ENCODE data around the gene RAB3IP. TPM values are rescaled to one million over a fixed set of nuclear protein-coding genes. Genes with fewer than 3 reads are reported as not detected.

The RAB3IP gene, protein sequence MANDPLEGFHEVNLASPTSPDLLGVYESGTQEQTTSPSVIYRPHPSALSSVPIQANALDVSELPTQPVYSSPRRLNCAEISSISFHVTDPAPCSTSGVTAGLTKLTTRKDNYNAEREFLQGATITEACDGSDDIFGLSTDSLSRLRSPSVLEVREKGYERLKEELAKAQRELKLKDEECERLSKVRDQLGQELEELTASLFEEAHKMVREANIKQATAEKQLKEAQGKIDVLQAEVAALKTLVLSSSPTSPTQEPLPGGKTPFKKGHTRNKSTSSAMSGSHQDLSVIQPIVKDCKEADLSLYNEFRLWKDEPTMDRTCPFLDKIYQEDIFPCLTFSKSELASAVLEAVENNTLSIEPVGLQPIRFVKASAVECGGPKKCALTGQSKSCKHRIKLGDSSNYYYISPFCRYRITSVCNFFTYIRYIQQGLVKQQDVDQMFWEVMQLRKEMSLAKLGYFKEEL
- 11.4 and 13.1 TPM in 2 replicates for total RNA-seq (2014; rRNA removed; shearing (Covaris generic))

DNA sequence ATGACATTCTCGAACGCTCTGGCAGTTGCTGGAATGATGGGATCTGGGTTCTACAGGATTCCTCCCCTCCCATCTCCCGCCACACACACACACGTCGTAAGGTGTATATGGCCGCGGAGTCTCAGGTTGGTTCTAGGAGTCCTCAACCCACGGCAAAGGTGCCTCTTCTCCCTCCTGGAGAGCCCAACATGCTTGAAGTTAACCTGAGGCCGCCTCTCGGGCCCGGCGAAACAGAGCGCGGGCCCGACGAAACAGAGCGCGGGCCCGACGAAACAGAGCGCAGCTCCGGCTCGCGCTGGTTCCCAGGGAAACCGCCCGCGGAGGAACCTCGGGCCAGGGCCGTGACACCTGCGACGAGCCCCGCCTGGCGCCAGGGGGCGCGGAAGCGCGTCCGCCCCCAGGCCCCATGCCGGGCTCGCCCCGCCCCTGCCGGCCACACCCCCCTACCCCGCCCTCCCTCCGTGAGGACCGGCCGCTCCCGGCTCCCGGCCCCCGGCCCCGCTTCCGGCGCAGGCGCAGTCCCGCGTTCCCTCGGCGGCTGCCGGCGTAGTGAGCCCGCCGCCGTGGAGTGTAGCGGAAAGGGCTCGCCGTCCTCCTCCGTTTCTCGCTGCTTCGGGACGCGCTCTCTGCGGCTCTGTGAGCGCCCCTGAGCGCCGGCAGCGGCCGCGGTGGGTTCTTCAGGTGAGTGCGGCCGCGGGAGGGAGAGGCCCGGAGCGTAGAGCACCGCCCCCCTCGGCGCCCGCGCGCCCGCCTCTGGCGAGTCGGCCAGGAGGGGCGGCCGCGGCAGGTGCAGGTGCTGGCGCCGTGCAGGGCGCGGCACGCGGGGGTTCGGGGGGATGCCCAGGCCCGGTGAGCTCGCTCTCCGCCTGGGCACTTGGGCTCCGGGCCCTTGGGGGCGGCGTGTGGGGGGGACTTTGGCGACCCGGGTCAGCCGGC lies at the start of gene RAB3IP:
Gene RAB3IP (plus strand): TSS at position 510 of the 936 bp plus-strand sequence. CDS start 16,549 bp downstream, outside the sequence.
- peak; percentile 65 for DNase-seq (ENCODE audit: low read depth)

DNA sequence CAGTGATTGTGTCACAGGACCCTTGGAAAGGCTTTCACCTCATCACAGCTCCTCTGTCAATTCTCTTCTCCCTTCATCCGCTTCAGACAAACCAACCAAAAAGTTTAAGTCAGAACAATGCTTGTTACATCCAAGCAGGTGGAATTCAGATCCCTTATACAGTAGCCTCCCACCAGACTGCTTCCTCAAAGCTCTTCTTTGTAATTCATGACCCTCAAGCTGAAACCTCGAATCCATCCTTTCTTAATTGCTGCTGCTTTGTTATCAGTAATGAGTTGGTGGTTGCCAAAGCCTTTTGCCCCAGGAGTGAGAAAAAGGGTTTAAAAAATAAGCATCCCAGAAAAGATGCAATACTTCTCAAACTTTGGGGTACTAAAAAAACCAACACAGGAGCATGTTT lies 49.0 kb upstream of the RAB3IP start:
- DNase-seq (ENCODE audit: low read depth): no peak

GRCh38 chr12:69694123-69694522 lies 44.5 kb upstream of the RAB3IP start:
- DNase-seq (ENCODE audit: low read depth): no peak

DNA sequence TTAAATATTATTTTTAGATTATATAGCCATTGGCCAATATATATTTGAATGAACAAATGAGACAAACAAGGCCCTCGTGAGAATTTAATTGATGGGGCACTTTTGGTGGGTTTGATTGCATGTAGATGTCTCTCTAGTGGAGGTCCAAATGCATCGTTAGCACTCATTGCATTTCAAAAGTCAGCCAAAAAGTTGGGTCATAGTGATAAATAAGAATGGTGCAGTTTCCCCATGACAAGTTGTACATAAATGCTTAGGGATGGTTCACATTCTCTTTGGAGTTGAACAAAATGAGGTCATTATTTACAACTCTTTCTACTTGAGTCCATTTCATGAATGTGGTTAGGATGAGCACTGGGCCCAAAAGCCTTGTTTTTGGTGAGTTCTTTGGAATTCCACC lies 40.6 kb upstream of the RAB3IP start:
- no peak for DNase-seq (ENCODE audit: low read depth)

- no peak for DNase-seq (ENCODE audit: low read depth)
These were observed 39.7 kb upstream of the RAB3IP start, which contains the start of gene BEST3 for GRCh38 chr12:69698769-69699540. Gene BEST3 (minus strand): TSS chr12:69699303. CDS start chr12:69697798, 1,505 bp downstream.

GRCh38 chr12:69701826-69702225 lies 36.8 kb upstream of the RAB3IP start:
- peak; percentile 56 for DNase-seq (ENCODE audit: low read depth)

DNA sequence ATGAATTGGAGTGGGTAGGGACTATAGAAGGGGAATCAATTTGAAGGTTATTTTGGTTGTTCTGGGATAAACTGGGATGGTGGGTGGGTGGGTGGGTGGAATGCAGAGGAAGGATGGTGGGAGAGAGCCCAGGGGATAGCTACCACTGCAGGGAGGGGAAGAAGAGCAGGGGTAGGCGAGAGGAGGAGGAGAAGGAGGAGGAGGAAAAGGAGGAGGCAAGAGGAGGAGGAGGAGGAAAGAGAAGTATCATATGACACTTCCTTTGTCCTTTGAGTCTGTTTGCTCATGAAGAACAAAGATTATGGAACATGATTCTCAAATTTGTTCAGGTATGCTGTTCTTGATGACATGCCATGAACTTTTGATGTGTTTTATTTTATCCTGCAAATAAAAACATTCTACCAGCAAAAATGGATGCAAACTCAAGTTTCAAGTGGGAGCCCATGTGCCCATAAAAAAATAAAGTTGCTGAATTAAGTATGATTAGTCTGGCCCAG lies 35.5 kb upstream of the RAB3IP start:
- DNase-seq (ENCODE audit: low read depth): no peak

DNA sequence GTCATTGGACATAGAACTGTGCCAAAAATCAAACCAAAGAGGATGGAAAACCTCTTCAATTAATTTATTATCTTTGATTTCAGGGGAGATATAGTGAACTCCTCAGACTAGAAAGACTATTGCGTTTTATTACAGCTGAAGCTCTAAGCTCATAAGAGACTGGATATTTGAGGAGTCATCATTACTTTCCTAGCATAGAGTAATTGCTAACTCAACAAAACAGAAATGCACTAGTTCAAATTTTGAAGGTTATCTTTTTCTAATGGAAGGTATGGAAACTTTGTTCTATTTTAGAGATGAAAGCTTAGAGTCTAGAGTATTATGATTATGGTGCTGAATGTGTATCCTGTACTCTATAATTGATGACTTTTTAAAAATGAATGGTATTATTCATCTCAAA lies 34.3 kb upstream of the RAB3IP start:
- DNase-seq (ENCODE audit: low read depth): no peak

DNA sequence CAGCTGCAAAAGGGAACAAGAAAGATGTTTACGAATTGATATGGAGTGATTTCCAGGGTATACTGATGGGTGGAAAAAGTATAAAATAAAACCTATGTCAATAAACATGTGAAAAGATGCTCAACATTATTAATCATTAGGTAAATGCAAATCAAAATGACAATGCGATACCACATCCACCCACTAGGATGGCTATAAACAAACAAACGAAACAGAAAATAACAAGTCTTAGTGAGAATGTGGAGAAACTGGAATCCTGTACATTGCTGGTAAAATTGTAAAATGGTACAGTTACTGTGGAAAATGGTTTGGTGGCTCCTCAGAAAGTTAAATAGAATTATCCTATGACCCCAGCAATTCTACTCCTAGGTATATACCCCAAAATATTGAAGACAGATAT lies 30.0 kb upstream of the RAB3IP start:
- no peak for DNase-seq (ENCODE audit: low read depth)

GRCh38 chr12:69712826-69713225 lies 25.8 kb upstream of the RAB3IP start:
- DNase-seq (ENCODE audit: low read depth): no peak

- DNase-seq (ENCODE audit: low read depth): no peak
These were observed 24.1 kb upstream of the RAB3IP start for GRCh38 chr12:69714542-69714941.

- DNase-seq (ENCODE audit: low read depth): no peak
These were observed 19.0 kb upstream of the RAB3IP start for GRCh38 chr12:69719336-69720316.

GRCh38 chr12:69720750-69721149 lies 17.9 kb upstream of the RAB3IP start:
- no peak for DNase-seq (ENCODE audit: low read depth)

DNA sequence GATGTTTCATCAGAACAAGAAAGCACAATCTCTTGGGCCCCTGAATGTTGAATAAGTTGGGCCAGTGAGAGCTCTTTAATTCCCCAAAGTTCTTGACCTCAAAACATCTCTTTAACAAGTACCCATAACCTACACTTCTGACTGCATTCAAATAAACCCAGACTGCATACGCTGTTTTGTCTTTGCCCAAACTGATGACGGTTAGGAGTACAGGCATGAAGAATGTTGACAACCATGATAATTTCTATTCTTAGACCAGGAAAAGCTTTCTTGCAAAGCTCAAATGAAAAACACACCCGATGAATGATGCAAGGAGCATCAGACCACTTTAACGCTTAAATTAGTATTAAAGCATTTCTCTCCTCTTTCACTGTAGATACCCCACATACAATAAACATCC lies 11.7 kb upstream of the RAB3IP start:
- DNase-seq (ENCODE audit: low read depth): no peak

- peak; percentile 28 for DNase-seq (ENCODE audit: low read depth)
These were observed 6.6 kb upstream of the RAB3IP start for GRCh38 chr12:69732088-69732487.

DNA sequence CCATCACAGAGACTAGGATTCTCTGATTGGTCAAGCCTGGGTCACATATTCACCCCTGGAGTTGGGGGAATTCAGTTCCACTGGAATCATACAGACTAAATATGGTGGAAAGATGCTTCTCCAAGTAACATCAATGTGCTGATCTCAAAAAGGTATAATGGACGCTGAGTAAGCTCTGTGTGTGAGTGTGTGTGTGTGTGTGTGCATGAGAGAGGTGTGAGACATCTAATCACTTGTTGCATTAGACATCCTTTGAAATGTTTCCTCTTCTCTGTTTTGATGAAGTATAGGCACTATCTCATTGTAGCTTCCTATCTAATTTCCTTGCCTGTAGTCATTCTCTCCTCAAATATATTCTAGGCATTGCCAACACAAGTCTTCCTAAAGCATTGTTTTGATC lies 5.0 kb upstream of the RAB3IP start:
- DNase-seq (ENCODE audit: low read depth): no peak

DNA sequence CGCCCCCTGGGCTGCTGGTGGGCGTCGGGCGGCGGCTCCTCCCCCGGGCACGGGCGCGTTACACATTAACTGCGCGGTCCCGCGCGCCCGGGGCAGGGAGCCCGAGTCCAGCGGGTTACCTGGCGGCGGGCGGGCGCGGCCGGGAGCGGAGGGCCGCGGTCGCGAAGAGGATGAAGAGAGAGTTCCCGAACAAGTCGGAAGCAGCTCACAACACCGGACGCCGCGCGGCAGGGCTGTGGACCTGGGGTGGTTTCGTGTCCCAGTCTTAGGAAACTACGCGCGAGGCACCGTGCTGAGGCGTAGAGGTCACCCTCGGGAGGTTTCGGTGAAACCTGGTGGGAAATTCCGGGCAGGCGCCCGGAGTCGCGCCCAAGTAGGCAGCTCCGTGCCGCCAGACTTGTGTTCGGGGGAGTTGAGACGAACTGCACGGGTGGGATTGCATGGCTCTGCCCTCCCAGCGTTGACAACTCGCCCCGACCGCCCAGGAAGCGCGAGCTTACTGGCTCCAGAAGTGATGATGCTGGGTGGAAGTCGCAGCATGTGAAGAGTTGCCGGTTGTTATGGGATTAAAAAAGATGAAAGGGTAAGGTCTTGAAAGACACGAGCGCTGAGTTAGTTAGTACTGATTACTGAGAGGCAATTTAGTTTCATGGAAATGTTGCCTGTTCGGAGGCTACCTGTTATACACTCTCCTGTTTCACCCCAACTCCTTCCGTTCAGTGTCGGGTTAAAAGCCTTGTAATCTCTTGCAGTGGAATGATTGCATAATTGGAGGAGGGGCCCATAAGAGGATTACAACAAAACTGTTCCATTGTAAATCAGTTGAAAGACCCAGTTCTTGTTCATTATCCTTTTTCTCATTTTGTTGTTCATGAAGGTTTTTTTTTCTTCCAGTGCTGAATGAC lies 879 bp downstream of the RAB3IP start:
- peak; percentile 35 for DNase-seq (ENCODE audit: low read depth)

- DNase-seq (ENCODE audit: low read depth): no peak
These were observed 5.4 kb downstream of the RAB3IP start for GRCh38 chr12:69744109-69744508.

GRCh38 chr12:69751476-69751875 lies 12.8 kb downstream of the RAB3IP start:
- DNase-seq (ENCODE audit: low read depth): no peak
